HPDE6-E6E7 (cell line): Measurements from ENCODE around the gene PHF21A.

Experiments used
- DNase-seq: peaks from one replicate; pipeline ENCODE4 v3.0.0; 2011; ENCODE audit warnings: missing footprints; ENCODE audit errors: extremely low spot score

The PHF21A gene

DNA sequence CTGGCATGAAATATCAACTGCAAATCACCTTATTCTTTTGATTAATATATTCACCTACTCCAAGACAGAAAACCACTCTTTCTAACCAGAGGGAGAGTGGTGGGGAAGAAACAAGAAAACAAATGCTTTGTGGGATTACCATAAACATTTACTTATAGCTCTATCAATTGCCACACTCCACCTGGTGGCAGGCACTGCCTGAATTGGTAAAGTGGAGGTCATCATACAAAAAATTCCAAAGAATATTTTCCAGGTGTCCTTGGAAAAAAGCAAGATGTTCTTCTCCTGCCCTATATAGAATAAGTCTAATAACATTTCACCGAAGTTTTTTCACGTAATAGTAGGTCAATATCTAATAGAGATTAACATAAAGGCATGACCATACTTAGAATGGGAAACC lies 45.3 kb downstream of the PHF21A start:
- DNase-seq, result no peak

DNA sequence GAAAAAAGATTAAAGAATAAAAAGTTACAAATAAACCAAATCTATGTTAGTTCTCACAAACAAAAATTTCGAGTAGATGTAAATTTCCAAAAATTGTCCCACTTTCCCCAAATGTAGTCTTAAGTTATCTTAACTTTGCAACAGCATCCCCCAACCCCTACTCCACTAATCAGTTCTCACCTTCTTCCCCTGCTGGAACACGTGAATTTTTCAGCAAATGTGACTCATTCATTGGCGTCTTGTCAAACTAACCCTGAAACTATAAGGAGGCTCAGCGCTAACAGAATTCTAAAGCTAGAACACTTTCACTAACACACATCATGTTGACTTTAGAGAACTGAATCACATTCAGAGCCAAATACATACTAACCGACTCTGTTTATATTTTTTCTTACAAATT lies 46.1 kb downstream of the PHF21A start:
- DNase-seq, result peak; percentile 32

DNA sequence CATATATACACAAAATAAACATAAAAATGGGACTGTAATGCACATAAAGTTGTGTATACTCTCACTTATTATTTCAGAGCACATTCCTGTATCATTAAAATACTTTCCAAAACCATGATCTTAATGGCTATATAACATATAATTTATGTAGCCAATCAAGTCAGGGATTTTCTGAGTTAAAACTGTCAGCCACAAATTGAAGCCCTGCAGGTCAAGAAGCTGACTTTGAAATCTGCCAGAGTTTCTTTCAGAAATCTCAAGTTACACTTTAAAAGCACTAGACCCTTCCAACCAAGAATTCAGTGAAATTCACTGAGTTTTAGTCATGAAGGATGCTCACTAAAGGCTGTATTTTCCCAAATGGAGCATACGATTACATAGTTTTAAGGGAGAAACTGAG lies 47.6 kb downstream of the PHF21A start:
- DNase-seq, result no peak

DNA sequence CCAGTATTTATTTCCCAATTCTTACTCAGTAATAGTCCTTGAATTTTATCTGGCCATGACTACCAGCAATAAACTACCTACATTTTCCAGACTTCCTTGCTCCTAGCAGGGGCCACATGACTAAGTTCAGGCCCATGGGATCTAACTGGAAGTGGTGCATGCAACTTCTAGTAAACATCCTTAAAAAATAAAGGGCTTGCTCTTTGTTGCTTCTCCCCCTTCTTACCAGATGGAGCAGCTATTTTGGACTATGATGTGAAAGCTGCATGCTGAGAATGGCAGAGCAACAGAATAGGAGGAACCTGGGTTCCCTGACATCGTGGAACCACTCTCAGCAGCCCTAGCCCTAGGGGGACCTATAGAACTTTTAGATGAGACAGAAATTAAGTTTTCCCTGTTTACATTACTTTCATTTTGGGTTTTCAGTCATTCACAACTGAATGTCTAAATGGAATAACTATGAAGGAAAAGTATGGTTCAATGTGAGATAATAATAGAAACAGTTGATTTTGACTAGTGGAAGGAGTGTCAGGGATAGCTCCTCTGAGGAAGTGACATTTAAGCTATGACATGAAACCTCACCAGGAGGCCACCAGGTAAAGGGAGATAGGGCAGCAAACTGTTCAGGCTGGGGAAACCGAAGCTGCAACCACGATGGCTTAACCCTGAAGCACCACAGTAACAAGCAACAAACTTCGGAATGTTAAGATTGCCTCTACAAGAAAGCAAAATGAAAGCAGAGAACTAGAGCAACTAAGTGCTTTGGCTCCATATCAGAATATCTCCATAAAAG lies 48.9 kb downstream of the PHF21A start:
- DNase-seq, result no peak

DNA sequence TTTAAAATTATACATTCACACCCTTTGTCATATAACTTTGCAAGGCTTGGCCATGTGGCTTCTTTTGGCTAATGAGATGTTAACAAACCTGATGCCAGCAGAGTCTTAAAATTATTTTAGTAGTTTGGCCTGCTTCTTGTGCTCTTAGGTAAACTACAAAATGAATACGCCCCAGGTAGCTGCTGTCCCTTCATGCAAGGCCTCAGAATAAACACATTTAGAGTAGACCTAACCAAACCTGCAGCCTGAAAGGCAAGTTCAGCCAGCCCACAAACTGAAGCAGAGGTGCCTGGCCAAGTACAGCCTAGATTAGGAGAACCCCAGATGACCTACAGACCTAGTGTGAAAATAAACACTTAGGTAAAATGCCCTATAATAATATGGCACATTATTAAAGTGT lies 50.2 kb downstream of the PHF21A start:
- DNase-seq, result no peak

DNA sequence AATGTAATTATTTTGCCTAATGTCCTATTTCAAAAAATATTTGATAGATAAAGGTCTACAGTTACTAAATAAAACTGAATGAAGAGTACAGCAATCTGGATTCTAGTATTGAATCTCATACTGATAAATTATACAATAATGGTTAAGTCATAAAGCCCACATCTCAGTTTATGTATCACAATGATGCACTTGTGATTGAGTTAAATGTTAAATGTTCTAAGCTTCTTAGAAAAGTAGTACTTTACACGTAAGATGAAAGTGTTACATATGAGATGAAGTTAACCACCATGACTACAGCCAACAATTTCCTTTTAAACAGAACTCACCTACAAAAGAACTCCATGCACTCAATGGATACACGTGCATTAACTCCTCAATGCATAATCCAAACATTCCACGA lies 51.7 kb downstream of the PHF21A start:
- DNase-seq, result no peak

DNA sequence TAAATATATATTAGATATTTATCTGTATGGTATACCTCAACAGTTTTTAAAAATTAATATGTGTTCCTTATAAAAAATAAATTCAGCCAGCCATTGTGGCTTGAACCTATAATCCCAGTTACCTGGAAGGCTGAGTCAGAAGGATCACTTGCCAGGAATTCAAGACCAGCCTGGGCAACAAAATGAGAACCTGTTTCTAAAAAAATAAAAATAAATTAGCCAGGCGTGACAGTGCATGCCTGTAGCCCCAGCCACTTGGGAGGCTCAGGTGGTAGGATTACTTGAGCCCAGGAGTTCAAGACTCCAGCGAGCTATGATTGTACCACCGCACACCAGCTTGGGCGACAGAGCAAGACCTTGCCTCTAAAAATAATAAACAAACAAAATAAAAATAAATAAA lies 54.9 kb downstream of the PHF21A start:
- DNase-seq, result no peak

DNA sequence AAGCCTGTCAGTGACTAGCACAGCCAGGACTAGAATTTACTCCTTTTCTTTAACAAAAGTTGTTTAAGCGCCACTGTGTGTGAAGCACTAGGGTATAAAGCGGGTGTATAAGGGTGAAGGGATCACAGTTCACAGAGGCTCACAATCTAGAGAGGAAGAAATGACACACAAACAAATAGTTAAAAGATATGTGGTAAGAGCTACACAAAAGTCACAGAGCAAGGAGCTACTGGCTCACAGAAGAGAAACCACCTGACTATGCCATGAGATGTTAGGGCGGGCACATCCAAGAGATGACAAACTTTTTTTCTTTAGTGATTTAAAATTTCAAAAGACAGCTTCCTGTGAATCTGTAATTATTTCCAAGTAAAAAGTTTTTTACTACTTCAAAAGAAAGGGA lies 55.6 kb downstream of the PHF21A start:
- no peak for DNase-seq

DNA sequence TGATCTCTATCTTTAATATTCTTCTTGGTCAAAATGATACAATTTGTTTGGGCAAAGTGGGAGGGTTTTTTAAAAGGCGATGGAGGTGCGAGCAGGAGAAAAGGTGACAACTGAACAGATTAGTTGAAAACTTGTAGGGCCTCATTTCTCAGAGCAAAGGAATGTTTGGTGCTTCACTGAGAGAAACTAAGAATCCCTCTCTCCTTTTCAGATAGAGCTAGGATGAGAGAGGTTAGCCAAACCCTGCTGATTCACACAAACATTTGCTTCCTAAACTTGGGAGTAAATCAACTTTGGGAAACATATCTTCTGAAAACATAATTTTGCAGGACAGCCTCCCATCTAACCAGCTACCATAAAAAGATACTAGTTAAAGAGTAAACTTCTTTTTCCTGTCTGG lies 57.0 kb downstream of the PHF21A start:
- no peak for DNase-seq

DNA sequence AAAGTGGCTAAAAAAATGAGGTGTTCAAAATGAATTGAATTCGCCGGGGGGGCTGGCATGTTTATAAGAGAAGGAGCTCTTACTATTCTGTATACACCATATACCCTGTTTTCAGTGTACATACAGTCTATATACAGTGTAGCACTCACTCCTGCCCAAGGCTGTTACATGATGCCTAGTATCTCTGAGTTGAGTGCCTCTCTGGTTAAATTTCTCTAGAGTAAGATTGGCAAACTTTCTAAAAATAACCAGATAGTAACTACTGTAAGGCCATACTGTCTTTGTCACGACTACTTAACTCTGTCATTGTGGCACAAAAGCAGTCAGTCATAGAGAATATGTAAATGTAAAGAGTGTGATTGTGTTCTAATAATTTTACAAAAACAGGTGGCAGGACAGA lies 58.1 kb downstream of the PHF21A start:
- no peak for DNase-seq

DNA sequence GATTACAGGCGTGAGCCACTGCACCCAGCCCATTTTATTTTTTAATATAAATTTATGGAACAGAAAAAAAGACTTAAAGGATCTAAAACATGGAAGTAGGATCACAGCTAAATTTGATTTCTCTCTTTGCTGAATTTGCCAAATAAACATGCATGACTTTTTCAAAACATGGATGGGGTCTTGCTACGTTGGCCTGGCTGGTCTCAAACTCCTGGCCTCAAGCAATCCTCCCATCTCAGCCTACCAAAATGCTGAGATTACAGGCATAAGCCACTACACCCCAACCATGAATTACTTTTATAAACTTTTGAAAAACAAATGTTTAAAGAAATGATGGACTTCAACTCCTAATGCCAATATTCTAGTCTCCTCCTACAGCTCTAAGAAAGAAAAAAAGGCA lies 61.2 kb downstream of the PHF21A start:
- DNase-seq, result no peak

DNA sequence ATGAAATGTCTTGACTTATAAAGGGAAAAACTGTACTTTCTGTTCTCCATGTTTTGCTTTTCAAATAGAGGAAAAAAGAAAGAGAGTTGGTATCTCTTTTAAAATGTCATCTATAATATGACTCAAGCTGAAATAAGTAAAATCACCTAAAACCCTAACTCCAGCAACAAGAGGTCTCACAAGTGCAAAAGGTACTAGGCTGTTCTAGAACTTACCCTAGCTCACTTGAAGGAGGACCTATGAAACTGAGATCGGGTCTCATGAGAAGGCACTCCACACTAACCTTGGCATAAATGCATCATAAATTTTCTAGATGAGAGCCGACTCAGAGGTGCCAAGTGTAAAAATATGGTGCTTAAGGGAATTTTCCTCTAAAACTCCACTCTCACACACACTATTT lies 63.8 kb downstream of the PHF21A start:
- DNase-seq, result no peak

DNA sequence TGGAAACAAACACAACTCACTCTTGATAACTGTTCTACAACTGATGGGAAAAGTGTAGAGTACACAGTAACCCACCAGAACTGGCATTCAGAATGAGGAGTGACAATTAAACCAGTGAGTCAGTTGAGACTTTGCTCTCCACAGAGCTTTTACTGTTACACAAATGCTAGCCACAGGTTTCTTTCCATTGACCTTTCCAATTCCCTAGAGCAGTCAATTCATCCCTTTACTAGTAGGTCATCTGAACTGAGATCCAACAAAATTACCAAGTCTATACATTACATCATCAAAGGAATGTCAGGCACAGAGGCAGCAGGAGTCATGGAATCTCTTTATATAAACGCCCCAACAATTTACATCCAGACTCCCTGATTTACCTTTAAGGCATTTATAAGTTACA lies 65.9 kb downstream of the PHF21A start:
- DNase-seq, result no peak

DNA sequence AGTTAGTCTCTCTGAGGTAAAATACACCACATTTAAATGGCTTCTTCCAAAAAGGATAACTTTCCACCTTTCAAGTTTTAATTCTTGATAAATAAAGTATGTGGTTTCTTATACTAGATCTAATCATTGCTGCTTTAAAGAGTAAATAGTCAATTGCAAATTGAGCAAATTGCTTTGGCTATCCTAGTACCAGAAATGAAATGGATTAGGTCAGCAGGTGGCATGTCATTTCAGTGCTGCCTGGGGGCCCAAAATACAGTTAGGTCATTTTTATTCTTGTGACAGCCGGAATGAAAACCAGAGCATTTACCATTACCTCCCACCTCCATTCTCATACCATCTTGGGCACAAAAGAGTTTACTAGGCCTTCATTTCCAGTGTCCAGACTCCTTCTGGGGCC lies 70.2 kb downstream of the PHF21A start:
- DNase-seq, result no peak

DNA sequence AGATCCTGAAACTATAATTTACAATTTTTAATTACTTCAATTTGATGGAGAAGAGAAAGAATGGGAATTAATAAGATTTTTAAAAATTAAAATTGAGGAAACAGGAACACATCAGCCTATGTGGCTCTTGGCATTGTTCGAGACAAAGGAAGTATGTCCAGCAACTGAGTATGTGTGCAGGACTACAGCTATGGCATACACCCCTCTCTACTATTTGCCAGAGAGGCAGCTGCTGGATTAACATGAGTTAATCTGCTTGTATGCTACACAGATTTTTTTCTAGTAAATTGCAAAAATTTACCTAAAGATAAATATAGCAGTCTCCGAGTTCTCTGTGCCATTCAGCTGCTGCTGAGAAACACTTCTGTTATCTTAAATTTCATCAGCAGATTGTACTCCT lies 70.6 kb downstream of the PHF21A start:
- DNase-seq, result no peak

DNA sequence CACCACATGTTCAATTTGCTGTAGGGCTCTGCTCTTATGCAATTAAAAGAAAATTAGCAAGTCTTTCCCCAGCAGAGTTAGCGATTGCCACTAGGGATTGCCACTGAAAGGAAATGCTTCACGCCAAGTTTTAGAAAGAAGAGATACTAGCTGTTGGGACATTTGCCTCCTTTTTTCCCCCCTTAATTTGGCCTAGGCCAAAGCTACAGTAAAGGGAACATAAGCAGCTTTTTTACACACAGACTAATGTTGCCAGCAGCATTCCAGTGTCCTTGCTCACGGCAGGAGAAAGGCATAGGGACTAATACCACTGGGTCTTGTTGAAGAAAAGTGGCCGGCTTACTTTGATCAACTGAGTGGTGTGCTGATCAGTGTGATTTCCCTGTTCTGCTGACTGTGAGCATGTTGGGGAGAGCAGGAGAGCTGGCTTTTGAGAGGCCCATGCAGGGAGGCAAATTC lies 71.2 kb downstream of the PHF21A start:
- peak; percentile 29 for DNase-seq

DNA sequence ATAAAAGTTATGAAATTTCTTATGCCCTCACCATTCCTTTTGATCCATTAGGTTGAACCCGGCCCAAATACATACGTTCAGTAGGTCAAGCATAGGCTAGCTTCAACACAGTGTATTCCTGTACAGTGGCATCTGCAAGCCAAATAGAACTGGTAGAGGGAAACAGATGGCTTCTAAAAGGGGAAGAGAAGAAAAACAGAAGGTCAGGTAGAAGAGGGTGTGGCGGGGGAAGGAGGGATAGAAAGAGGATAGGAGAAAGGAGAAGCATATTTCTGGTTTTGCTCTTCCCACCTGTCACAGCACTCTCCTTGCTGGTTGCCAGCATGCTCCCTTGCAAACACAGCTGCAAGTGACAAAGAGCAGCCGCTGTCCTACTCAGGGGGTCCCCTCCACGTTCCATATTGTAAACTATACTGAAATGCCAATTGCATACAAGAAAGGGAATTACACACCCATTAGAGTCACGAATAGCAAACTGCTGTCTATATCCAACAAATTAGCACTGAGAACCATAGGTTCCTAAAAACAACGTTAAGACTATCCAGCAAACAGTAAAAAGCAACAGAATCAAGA lies 71.8 kb downstream of the PHF21A start:
- no peak for DNase-seq

DNA sequence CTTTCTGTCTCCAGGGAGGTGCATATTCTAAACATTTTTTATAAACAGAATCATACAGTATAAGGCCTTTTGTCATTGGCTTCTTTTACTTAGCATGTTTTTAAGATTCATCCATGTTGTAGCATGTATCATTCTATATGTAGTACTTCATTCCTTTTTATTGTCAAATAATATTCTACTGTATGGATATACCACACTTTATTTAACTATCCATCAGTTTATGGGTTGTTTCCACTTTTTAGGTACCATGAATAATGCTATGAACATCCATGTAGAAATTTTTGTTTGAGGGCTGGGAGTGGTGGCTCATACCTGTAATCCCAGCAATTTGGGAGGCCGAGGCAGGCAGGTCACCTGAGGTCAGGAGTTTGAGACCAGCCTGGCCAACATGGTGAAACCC lies 73.1 kb downstream of the PHF21A start:
- DNase-seq, result no peak

DNA sequence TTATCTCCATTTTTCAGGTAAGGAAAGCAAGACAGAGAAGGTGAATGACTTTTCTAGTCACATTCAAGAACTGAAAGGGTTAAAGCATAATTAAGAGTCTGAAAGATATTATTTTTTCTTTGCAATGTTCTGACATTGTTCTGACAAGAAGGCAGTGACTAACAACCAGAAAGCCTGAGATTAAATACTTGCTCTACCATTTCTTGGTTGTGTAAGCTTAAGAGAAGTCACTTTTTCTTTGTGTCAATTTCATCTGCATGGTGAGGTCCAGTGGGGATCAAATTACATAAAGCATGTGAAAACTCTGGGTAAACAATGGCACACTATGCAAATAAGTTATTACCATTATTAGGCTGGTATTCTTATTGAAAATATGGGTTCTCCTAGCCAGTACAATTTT lies 73.7 kb downstream of the PHF21A start:
- peak; percentile 14 for DNase-seq

DNA sequence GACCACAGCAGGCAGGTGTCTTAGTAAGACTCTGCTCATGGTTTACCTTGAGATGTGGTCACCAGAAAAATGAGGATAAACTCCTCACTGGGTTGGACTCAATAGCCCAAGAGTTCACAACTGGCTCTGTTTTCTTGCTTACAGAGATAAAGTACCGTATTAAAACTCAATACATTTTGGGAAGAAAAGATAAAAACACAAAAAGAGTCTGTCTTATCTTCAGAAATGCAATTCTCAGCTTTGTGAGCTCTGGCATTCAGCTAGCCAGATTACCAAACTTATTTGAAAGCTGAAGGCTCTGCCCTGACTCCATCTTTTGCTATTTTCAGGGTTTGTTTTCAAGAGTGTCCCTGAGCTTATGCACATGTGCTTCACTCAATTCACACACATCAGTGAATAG lies 75.4 kb downstream of the PHF21A start:
- DNase-seq, result no peak

DNA sequence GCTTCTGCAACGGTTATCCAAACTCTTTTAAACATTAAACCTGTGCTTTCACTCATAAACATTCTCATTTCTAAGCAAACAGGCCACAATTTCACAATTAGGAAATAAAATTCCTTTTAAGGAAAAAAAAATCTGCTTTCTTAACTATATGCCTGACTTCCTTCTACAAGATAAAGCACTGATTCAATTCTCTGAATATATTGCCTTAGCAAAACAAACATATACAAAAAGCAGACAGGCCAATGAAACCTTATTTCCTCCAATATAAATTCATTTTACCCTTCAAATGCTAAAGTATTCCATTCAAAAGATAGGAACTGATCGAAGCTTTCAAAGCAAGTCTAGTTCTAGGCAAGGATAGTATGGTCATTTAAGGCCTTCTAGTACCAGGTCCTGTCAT lies 76.7 kb downstream of the PHF21A start:
- no peak for DNase-seq

DNA sequence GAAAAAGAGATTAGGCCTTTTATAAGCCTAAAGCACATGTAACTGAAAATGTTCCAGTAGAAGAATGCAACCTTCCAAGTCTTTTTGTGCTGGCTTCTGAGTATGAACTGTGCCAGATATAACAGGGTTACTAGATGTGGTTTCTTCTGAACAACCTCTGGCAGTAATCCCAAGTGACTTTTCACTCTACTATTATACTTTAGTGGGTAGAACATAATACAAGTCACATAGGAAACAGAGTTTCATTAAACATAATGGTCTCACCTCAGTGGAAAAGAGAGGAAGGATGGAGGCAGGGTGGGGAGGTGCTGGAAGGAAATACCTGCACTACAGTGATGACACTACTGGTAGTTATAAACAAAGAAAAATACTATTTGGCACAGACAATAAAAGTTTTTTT lies 81.3 kb downstream of the PHF21A start:
- no peak for DNase-seq

DNA sequence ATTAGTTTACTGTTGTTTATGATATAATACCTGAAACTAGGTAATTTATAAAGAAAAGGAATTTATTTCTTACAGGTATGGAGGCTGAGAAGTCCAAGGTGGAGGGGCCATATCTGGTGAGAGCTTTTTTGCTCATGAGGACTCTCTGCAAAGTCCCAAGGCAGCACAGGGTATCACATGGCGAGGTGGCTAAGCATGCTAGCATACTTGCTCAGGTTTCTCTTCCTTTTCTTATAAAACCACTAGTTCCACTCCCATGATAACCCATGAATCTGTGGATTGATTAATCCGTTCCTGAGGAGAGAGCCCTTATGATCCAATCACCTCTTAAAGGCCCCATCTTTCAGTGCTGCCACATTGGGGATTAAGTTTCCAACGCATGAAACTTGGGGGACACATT lies 82.7 kb downstream of the PHF21A start:
- no peak for DNase-seq

DNA sequence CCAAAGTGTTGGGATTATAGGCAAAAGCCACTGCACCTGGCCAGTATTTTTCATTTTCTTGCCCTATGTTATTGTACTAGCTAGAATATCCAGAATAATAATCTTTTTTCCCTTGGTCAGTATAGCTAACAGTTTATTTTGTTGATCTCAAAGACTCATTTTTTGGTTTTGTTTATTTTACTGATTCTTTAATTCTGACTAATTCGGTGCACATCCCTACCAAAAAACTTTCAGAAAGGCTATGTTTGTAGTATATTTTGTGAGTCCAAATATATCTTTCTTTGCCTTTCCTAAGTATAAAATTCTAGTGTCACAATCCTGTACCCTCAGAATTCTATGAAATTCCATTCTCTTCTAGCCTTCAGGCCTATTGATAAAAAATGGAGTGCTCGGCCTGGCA lies 84.3 kb downstream of the PHF21A start:
- no peak for DNase-seq
